Endothelial cell of umbilical vein (primary cell): ENCODE data around the gene PRR14. TPM values are rescaled to one million over a fixed set of nuclear protein-coding genes. Genes with fewer than 3 reads are reported as not detected.

ENCODE experiments used
- BruUV-seq: library from RNA; stranded (reverse); fragments of 400-500 nt; replicated peaks from 2 replicates; lab custom pipeline; 2021; lab: Mats Ljungman, UMichigan
- CTCF ChIA-PET: fragments of 300-600, 350-600 bp; sonication (Branson Sonifier 250); formaldehyde crosslinking; loops from one replicate; lab custom pipeline; 2021; ENCODE audit warnings: antibody characterized with exemption, inconsistent platforms; lab: Charles Lee
- POLR2A ChIA-PET: fragments of 300-600, 350-600 bp; sonication (Branson Sonifier 250); formaldehyde crosslinking; loops from one replicate; lab custom pipeline; 2021; ENCODE audit warnings: antibody characterized with exemption, inconsistent platforms; lab: Charles Lee
- DNase-seq: peaks from one replicate; pipeline ENCODE4 v3.0.0-alpha.2; 2011; ENCODE audit warnings: low read depth, low spot score
- FAIRE-seq: peaks from 2 replicates; lab custom pipeline; 2011; peaks lifted over from hg19 to GRCh38; lab: Jason Lieb, UNC
- H2AFZ ChIP-seq: 2 replicates; pipeline ENCODE4 v1.6.0; 2012; ENCODE audit warnings: low read depth, low read length, control low read depth, inconsistent platforms
- H3K27ac ChIP-seq: 2 replicates; pipeline ENCODE4 v1.5.1; 2011; ENCODE audit warnings: low read depth, mild to moderate bottlenecking, control low read depth, low read length, moderate library complexity; ENCODE audit not compliant: insufficient read depth
- H3K27me3 ChIP-seq, 2 experiments: 2 replicates each; pipeline versions ENCODE4 v1.6.0 to v1.6.1; 2011; ENCODE audit warnings: low read length in 2 of 2, mixed read lengths in 1 of 2; ENCODE audit not compliant: control insufficient read depth in 2 of 2, insufficient read depth in 2 of 2
- H3K36me3 ChIP-seq, 2 experiments: 2 replicates in 1 of 2; 3 replicates in 1 of 2; pipeline ENCODE4 v1.5.1; 2011; ENCODE audit warnings: low read length in 2 of 2, mild to moderate bottlenecking in 1 of 2, moderate library complexity in 1 of 2; ENCODE audit not compliant: control insufficient read depth in 2 of 2, insufficient read depth in 2 of 2; ENCODE audit errors: extremely low read depth in 1 of 2
- H3K4me1 ChIP-seq: 3 replicates; pipeline ENCODE4 v1.5.1; 2011; ENCODE audit warnings: mild to moderate bottlenecking, low read length; ENCODE audit not compliant: control insufficient read depth, insufficient read depth; ENCODE audit errors: extremely low read depth
- H3K4me2 ChIP-seq: 2 replicates; pipeline ENCODE4 v1.6.1; 2011; ENCODE audit warnings: low read length, control low read depth, mixed read lengths; ENCODE audit not compliant: insufficient read depth
- H3K4me3 ChIP-seq, 3 experiments: fragments of 200-600 bp in 1 of 3; sonication (generic), shearing (Covaris generic) in 1 of 3; replicated peaks in 1 of 3; 2 replicates each; pipeline ENCODE4 v1.5.1; 2011 to 2016; ENCODE audit warnings: control low read depth in 3 of 3, low read length in 3 of 3, mild to moderate bottlenecking in 2 of 3, inconsistent platforms in 1 of 3, low read depth in 1 of 3, moderate library complexity in 1 of 3; ENCODE audit not compliant: insufficient read depth in 1 of 3
- H3K79me2 ChIP-seq: 2 replicates; pipeline ENCODE4 v1.6.0; 2012; ENCODE audit warnings: low read length, inconsistent platforms; ENCODE audit not compliant: control insufficient read depth, insufficient read depth
- H3K9ac ChIP-seq: replicated peaks from 2 replicates; pipeline ENCODE3; 2011; ENCODE audit warnings: low read length, control low read depth; ENCODE audit not compliant: insufficient read depth; ENCODE audit errors: extremely low read depth
- H3K9me1 ChIP-seq: replicated peaks from 3 replicates; pipeline ENCODE4 v1.6.0; 2011; ENCODE audit warnings: mild to moderate bottlenecking, low read length; ENCODE audit not compliant: control insufficient read depth, insufficient read depth; ENCODE audit errors: extremely low read depth
- H3K9me3 ChIP-seq: replicated peaks from 2 replicates; pipeline ENCODE4 v1.5.1; 2012; ENCODE audit warnings: low read length, inconsistent platforms; ENCODE audit not compliant: control insufficient read depth, insufficient read depth
- H4K20me1 ChIP-seq: replicated peaks from 2 replicates; pipeline ENCODE3; 2011; ENCODE audit warnings: mild to moderate bottlenecking, low read length; ENCODE audit not compliant: control insufficient read depth, insufficient read depth; ENCODE audit errors: extremely low read depth
- CTCF ChIP-seq, 2 donors: IDR thresholded peaks; 1 replicate in 1 of 2; 2 replicates in 1 of 2; pipeline ENCODE4 v1.5.1; 2011; ENCODE audit warnings: low read length in 2 of 2, mild to moderate bottlenecking in 2 of 2, moderate library complexity in 2 of 2, control low read depth in 1 of 2, inconsistent platforms in 1 of 2, low read depth in 1 of 2; ENCODE audit not compliant: insufficient read depth in 1 of 2; ENCODE audit errors: extremely low read depth in 1 of 2
- EZH2 ChIP-seq: IDR thresholded peaks from 2 replicates; pipeline ENCODE4 v1.6.1; 2012; ENCODE audit warnings: borderline replicate concordance, low read depth, mild to moderate bottlenecking, moderate library complexity, low read length, inconsistent platforms; ENCODE audit not compliant: severe bottlenecking
- FOS ChIP-seq: IDR thresholded peaks from 2 replicates; pipeline ENCODE4 v1.6.1; 2011; ENCODE audit warnings: mild to moderate bottlenecking, low read length, moderate library complexity, borderline replicate concordance; ENCODE audit not compliant: insufficient read depth
- GATA2 ChIP-seq: IDR thresholded peaks from 2 replicates; pipeline ENCODE4 v1.7.0; 2011; ENCODE audit warnings: low read depth, mild to moderate bottlenecking, moderate library complexity, mixed read lengths, low read length; ENCODE audit not compliant: insufficient read length, insufficient read depth
- JUN ChIP-seq: IDR thresholded peaks from 2 replicates; pipeline ENCODE4 v1.6.1; 2011; ENCODE audit warnings: borderline replicate concordance, low read depth; ENCODE audit not compliant: insufficient read length, insufficient read depth
- MAX ChIP-seq: IDR thresholded peaks from 2 replicates; pipeline ENCODE4 v1.6.1; 2011; ENCODE audit not compliant: insufficient read depth, insufficient read length
- MYC ChIP-seq: IDR thresholded peaks from one replicate; pipeline ENCODE4 v1.6.1; 2011; ENCODE audit warnings: mild to moderate bottlenecking, low read depth, low read length
- POLR2A ChIP-seq: IDR thresholded peaks from 2 replicates; pipeline ENCODE4 v1.6.1; 2012; ENCODE audit warnings: low read depth, mild to moderate bottlenecking, control low read depth, low read length
- POLR2AphosphoS5 ChIP-seq: IDR thresholded peaks from 2 replicates; pipeline ENCODE4 v1.6.1; 2012; ENCODE audit warnings: low read depth, mild to moderate bottlenecking, control low read depth, low read length, moderate library complexity; ENCODE audit not compliant: insufficient read depth
- dilution Hi-C: fragments of 300-500 bp; cut with MboI; formaldehyde crosslinking; loops from one replicate; pipeline ENCODE4 v1.15.0; 2019; ENCODE audit warnings: low sequenced_read_pairs; ENCODE audit not compliant: extremely low pct_ligation_motif_present
- intact Hi-C: fragments of 100-400 bp; cut with micrococcal nuclease; formaldehyde crosslinking; loops from one replicate; pipeline ENCODE4 v1.10.0; 2022
- polyA plus RNA-seq, 4 experiments: library from polyadenylated mRNA; depleted of rRNA in 3 of 4; stranded (reverse) in 3 of 4; unstranded in 1 of 4; fragments of >200 nt; gene quantifications; 2 replicates each; pipeline versions ENCODE4 v1.2.1 to v1.2.3, GENCODE V29; 2011 to 2012; ENCODE audit warnings: missing spikeins in 1 of 4
- total RNA-seq: library from RNA; stranded (reverse); gene quantifications from 2 replicates; pipeline ENCODE4 v1.2.3, GENCODE V29; 2021

Gene PRR14
- total and polyA plus RNA-seq, 2 donors (not counting 3 experiments of a cell fraction or from before 2014, with no cell fraction given): 17.0 to 70.0 TPM

DNA sequence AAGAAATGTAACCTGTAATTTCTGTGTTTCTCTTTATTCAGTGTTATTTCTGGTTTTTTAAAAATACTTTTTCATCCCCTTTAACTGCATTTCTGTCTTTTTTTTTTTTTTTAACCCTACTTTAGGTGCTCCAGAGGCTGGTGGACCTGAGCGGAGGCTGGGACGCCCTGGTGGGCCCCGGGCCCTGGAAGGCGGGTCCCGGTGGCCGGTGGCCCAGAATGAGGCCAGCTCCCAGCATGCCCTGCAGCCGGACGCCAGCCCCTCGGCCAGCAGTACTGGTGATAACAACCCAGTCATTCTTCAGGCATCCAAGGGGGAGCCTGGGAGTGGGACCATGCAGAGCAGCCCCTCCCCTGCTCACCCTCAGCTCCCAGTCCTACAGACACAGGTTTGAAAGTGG, 49.7 kb downstream of the PRR14 start:
- Histone ChIP-seq H3K27ac (no peak overlapping the region), H2AFZ (no peak overlapping the region), H3K4me1 (peaks cover 21% of the 10 kb centered on the region), H3K27me3 (no peaks in the 10 kb centered on the region), H3K9ac (no peak overlapping the region), H3K4me3 (no peak overlapping the region), H3K9me3 (no peaks in the 10 kb centered on the region), H3K36me3 (peaks cover 17 to 30% of the 10 kb centered on the region in 2 experiments), H3K9me1 (no peaks in the 10 kb centered on the region), H3K4me2 (peak overlapping the region; percentile 87), H3K79me2 (peaks cover 29% of the 10 kb centered on the region), H4K20me1 (peaks cover 3% of the 10 kb centered on the region)
- ChIA-PET CTCF (no interaction called here), POLR2A (interaction anchor here (0.6 to 0.7 kb wide), 2 partner anchors 11 to 27 kb away, joined by 3 to 4 read pairs; no protein-coding TSS in a partner anchor)
- FAIRE-seq: no peak
- dilution Hi-C loops (no loop called here), intact Hi-C loops (no loop called here)
- TF ChIP-seq POLR2A (no peak), EZH2 (no peak), FOS (no peak), GATA2 (no peak), MYC (no peak), JUN (no peak), MAX (no peak), CTCF (IDR thresholded peaks at IDR 0.05; ENCODE audit: extremely low read depth in 1 of 2, insufficient read depth in 1 of 2, low read depth in 1 of 2, low read length in 2 of 2) (no peak), POLR2AphosphoS5 (no peak)
- no peak for DNase-seq
- no TSS peak for BruUV-seq
